HFFc6 (cell line): ENCODE results near the gene SLC39A11. TPM values are rescaled to one million over a fixed set of nuclear protein-coding genes. Genes with fewer than 3 reads are reported as not detected.

Experiments
- DNase-seq: peaks from one replicate; pipeline ENCODE4 v3.0.0-alpha.2; 2018
- H3K27ac Mint-ChIP-seq: 2 replicates; pipeline ENCODE4 v1.8.0; 2020; ENCODE audit warnings: mild to moderate bottlenecking, mixed read lengths
- H3K27me3 Mint-ChIP-seq: 2 replicates; pipeline ENCODE4 v1.8.0; 2021; ENCODE audit warnings: mild to moderate bottlenecking, moderate library complexity, mixed read lengths; ENCODE audit not compliant: insufficient read depth
- H3K36me3 Mint-ChIP-seq: 2 replicates; pipeline ENCODE4 v1.8.0; 2021; ENCODE audit warnings: low read depth, mixed read lengths
- H3K4me1 Mint-ChIP-seq: 2 replicates; pipeline ENCODE4 v1.8.0; 2020; ENCODE audit warnings: low read depth, mixed read lengths
- H3K4me3 Mint-ChIP-seq: 2 replicates; pipeline ENCODE4 v1.8.0; 2020; ENCODE audit warnings: mild to moderate bottlenecking, moderate library complexity, mixed read lengths
- H3K9me3 Mint-ChIP-seq: 2 replicates; pipeline ENCODE4 v1.8.0; 2020; ENCODE audit warnings: mild to moderate bottlenecking, mixed read lengths
- total RNA-seq, 6 experiments: library from RNA; stranded (reverse); fragmentation: NEBNext Ultra II Directional; extraction: Animal tissue kit (Norgen Biotek cat#: 25700); gene quantifications; 2 replicates in 1 of 6; 3 replicates in 5 of 6; pipeline ENCODE4 v1.2.3, GENCODE V29; 2021
- TF ChIP-seq, protein P1 (sequence below): fragments of 200-600 bp; sonication (generic); IDR thresholded peaks from 2 replicates; pipeline ENCODE4 v1.5.0; 2021; ENCODE audit warnings: antibody characterized with exemption, mild to moderate bottlenecking

Gene SLC39A11
- total RNA-seq, 6 experiments from 2014 or later: 29.7 to 40.6 (median 34.9) TPM

DNA sequence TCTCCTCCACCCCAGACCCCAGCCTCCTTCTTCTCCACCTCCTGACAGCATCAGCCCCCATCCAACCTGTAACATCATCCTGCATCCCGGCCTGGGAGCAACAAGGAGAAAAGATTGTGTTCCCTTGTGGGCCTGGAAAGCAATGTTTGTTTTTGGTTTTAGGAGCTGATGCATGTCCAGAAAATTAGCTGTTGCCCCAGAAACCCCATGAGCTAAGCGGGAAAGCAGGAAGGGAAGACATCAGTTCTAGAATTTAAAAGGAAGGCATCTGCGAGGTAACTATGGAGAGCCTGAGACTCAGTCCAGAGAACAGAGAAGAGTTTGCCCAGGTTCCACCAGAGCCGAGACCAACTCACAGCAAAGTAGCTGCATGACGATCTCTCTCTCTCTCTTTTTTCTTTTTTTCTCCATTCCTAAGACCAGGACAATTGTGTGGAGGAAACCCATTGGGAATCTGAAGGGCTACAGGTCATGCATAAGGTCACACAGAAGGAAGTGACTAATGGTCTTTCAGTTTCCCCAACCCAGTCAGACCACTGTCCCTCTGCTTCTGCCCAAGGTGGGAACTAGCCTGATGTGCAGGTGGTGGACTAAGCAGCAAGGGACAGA is 124.4 kb downstream of the SLC39A11 start:
- Mint-ChIP-seq H3K36me3 (no peaks in the 10 kb centered on the region; the same call in 1 of the 2 replicates), H3K27ac (peak overlapping the region; percentile 61), H3K27me3 (no peaks in the 10 kb centered on the region; the same call in 1 of the 2 replicates), H3K4me3 (no peak overlapping the region), H3K4me1 (peaks cover 20% of the 10 kb centered on the region), H3K9me3 (no peaks in the 10 kb centered on the region)
- TF ChIP-seq, protein P1, sequence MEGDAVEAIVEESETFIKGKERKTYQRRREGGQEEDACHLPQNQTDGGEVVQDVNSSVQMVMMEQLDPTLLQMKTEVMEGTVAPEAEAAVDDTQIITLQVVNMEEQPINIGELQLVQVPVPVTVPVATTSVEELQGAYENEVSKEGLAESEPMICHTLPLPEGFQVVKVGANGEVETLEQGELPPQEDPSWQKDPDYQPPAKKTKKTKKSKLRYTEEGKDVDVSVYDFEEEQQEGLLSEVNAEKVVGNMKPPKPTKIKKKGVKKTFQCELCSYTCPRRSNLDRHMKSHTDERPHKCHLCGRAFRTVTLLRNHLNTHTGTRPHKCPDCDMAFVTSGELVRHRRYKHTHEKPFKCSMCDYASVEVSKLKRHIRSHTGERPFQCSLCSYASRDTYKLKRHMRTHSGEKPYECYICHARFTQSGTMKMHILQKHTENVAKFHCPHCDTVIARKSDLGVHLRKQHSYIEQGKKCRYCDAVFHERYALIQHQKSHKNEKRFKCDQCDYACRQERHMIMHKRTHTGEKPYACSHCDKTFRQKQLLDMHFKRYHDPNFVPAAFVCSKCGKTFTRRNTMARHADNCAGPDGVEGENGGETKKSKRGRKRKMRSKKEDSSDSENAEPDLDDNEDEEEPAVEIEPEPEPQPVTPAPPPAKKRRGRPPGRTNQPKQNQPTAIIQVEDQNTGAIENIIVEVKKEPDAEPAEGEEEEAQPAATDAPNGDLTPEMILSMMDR: no peak
- no peak for DNase-seq

DNA sequence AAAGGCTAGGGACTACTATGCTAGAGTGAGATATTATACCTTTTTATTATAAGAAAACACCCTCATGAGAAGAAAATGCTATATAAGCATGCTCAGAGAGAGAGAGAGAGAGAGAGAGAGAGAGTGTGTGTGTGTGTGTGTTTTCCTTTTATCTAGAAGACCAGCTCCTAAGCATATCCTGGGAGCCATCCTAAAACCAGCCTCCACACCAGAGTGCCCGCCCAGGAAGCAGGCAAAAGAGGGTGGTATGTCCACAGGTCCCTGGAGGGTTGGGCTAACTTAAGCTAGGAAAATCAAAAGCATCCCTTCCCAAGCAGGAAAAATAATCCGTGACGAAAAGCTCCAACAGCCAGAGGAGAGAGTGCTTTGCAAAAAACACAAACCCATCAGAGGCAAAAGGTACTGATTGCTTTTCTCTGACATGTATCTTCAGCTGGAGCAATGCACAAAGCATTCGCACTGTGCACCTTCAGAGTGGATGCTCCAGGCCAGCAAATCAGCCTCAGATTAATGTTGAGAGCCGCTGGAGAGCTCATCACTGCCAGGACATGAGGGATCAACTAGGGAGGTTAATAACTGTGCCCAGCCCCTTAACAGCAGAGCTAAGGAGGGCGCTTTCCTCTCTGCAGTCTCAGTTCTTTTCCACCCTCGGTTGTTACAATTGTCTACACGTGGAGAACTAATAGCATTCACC is 125.1 kb downstream of the SLC39A11 start:
- H3K9me3 Mint-ChIP-seq: no peaks in the 10 kb centered on the region
- TF ChIP-seq, protein P1: no peak
- H3K36me3 Mint-ChIP-seq: no peaks in the 10 kb centered on the region; the same call in 1 of the 2 replicates
- no peaks in the 10 kb centered on the region; the same call in 1 of the 2 replicates for H3K27me3 Mint-ChIP-seq
- H3K4me1 Mint-ChIP-seq: peaks cover 20% of the 10 kb centered on the region
- no peak overlapping the region for H3K4me3 Mint-ChIP-seq
- no peak for DNase-seq
- H3K27ac Mint-ChIP-seq: peak overlapping the region; percentile 61; the same call in 1 of the 2 replicates

DNA sequence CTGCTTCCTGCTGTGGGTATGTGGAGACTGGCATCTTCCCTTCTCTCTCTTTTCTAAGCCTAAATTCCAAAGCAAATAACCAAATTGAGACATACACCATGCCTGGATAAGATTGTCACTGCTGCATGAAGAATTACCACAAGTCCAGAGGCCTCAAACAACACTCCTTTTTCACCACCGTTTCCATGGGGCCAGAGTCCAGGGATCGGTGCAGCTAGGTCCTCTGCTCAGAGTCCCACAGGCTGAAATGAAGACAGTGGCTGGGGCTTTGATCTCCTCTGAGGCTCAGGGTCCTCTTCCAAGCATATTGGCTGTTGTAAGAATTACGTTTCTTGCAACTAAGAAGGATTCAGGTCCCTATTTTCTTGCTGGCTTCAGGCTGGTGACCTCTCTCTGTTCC is 130.4 kb downstream of the SLC39A11 start:
- H3K9me3 Mint-ChIP-seq: no peaks in the 10 kb centered on the region
- DNase-seq: no peak
- TF ChIP-seq, protein P1: no peak
- no peak overlapping the region for H3K27ac Mint-ChIP-seq
- no peak overlapping the region for H3K4me3 Mint-ChIP-seq
- H3K4me1 Mint-ChIP-seq: peaks cover 3% of the 10 kb centered on the region
- no peaks in the 10 kb centered on the region; the same call in 1 of the 2 replicates for H3K27me3 Mint-ChIP-seq
- H3K36me3 Mint-ChIP-seq: peaks cover 9% of the 10 kb centered on the region; the same call in 1 of the 2 replicates

DNA sequence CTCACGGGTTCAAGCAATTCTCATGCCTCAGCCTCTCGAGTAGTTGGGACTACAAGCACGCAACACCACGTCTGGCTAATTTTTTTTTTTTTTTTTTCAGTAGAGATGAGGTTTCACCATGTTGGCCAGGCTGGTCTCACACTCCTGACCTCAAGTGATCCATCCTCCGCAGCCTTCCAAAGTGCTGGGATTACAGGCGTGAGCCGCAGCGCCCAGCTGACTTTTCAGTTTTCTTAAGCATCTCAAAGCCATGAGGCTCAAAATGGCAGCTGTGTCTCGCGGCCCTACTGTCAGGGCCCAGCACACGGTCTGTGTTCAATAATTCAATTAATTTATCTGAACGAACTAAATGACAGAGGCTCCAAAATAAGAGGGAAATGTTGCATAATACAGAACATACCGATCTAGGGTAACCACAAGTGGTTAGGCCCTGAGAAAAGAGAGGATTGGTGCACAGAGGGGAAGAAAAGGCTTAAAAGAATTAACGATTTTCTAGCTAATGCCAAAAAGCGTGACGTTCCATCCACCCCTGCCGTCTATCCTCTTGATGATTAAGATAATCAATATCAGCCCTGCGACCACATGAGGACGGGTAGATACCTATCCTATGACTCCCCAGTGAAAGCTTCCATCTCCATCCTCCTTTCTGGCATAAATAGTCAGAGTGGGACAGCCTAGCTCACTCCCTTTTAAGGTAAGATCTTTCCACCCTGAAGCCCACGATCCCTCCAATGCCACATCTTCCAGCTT is 136.9 kb downstream of the SLC39A11 start:
- Mint-ChIP-seq H3K27me3 (no peaks in the 10 kb centered on the region; the same call in 1 of the 2 replicates), H3K36me3 (no peaks in the 10 kb centered on the region), H3K9me3 (no peaks in the 10 kb centered on the region), H3K4me1 (peaks cover 2% of the 10 kb centered on the region; the same call in 1 of the 2 replicates), H3K4me3 (no peak overlapping the region), H3K27ac (no peak overlapping the region)
- TF ChIP-seq, protein P1: no peak
- no peak for DNase-seq

DNA sequence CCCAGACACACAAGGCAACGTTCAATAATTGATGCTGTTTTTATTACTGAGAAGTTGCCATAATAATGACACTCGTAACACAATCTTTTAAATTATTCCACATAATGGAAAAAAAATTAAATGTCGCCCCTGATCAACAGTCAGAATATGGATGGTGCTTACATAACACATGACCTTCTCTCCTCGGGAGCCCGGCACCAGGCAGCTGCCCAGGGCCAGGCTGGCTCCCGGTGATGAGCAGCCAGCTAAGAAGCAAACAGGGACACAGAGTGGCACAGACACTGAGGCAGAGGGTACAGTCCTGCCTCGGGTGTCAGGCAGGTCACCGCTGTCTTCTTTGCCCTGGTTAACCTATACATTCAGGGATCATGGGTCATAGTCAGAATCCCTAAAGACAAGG is 137.9 kb downstream of the SLC39A11 start:
- Mint-ChIP-seq H3K4me1 (peaks cover 12% of the 10 kb centered on the region; the same call in 1 of the 2 replicates), H3K4me3 (no peak overlapping the region)
- TF ChIP-seq, protein P1: no peak

More for the DNA sequence above, 137.9 kb downstream of the SLC39A11 start:
- no peaks in the 10 kb centered on the region for H3K9me3 Mint-ChIP-seq
- no peak overlapping the region for H3K27ac Mint-ChIP-seq
- no peaks in the 10 kb centered on the region; the same call in 1 of the 2 replicates for H3K27me3 Mint-ChIP-seq
- no peaks in the 10 kb centered on the region for H3K36me3 Mint-ChIP-seq
- no peak for DNase-seq
